GM12891 (cell line): Measurements from ENCODE around the gene NEDD4.

ENCODE experiments used
- DNase-seq: peaks from one replicate; pipeline ENCODE4 v3.0.0; 2011; ENCODE audit warnings: low spot score; ENCODE audit not compliant: insufficient read length
- FAIRE-seq: peaks from 2 replicates; lab custom pipeline; 2011; peaks lifted over from hg19 to GRCh38; lab: Jason Lieb, UNC
- PAX5 ChIP-seq: IDR thresholded peaks from 2 replicates; pipeline ENCODE4 v1.6.1; 2011; ENCODE audit warnings: low read length, moderate library complexity, mild to moderate bottlenecking; ENCODE audit not compliant: insufficient read depth, severe bottlenecking
- POLR2A ChIP-seq: IDR thresholded peaks from 2 replicates; pipeline ENCODE4 v1.6.1; 2011; ENCODE audit warnings: low read depth, low read length, control low read depth
- POLR2AphosphoS5 ChIP-seq: IDR thresholded peaks from 2 replicates; pipeline ENCODE4 v1.6.1; 2011; ENCODE audit warnings: low read depth, low read length, control low read depth
- POU2F2 ChIP-seq: IDR thresholded peaks from 2 replicates; pipeline ENCODE4 v1.6.1; 2011; ENCODE audit warnings: low read depth, mild to moderate bottlenecking, control low read depth, low read length, moderate library complexity
- SPI1 ChIP-seq: IDR thresholded peaks from 2 replicates; pipeline ENCODE4 v1.6.1; 2011; ENCODE audit warnings: low read depth, low read length, control low read depth
- TAF1 ChIP-seq: IDR thresholded peaks from 2 replicates; pipeline ENCODE4 v1.6.1; 2011; ENCODE audit warnings: low read depth, low read length, control low read depth

The NEDD4 gene

GRCh38 chr15:55921744-55922143 is 71.7 kb downstream of the NEDD4 start:
- FAIRE-seq = no peak
- TF ChIP-seq PAX5 (no peak), SPI1 (no peak), TAF1 (no peak), POU2F2 (no peak), POLR2AphosphoS5 (no peak), POLR2A (no peak)

GRCh38 chr15:55917881-55918296 is 75.5 kb downstream of the NEDD4 start:
- DNase-seq (no peak), FAIRE-seq (no peak)
- TF ChIP-seq POLR2A (no peak), PAX5 (no peak), POLR2AphosphoS5 (no peak), POU2F2 (no peak), SPI1 (no peak), TAF1 (no peak)

More at GRCh38 chr15:55921744-55922143, 71.7 kb downstream of the NEDD4 start:
- DNase-seq = no peak

- FAIRE-seq (no peak), DNase-seq (no peak)
- no peak for TF ChIP-seq PAX5
- no peak for TF ChIP-seq TAF1
- no peak for TF ChIP-seq POLR2AphosphoS5
- no peak for TF ChIP-seq SPI1
- TF ChIP-seq POLR2A = no peak
- TF ChIP-seq POU2F2 = no peak
Measured at GRCh38 chr15:55916666-55917409, 76.6 kb downstream of the NEDD4 start.

- no peak for FAIRE-seq
- no peak for DNase-seq
- no peak for TF ChIP-seq POLR2A
- TF ChIP-seq PAX5 = no peak
- TF ChIP-seq SPI1 = no peak
- TF ChIP-seq POU2F2 = no peak
- no peak for TF ChIP-seq POLR2AphosphoS5
- TF ChIP-seq TAF1 = no peak
Measured at GRCh38 chr15:55915876-55916567, 77.4 kb downstream of the NEDD4 start.

GRCh38 chr15:55915221-55915620 is 78.2 kb downstream of the NEDD4 start:
- DNase-seq (no peak), FAIRE-seq (no peak)
- TF ChIP-seq SPI1 (no peak), POLR2A (no peak)

GRCh38 chr15:55914446-55914845 is 79.0 kb downstream of the NEDD4 start:
- DNase-seq = no peak
- TF ChIP-seq PAX5 (no peak), POLR2AphosphoS5 (no peak), TAF1 (no peak), SPI1 (no peak), POU2F2 (no peak), POLR2A (no peak)
- no peak for FAIRE-seq

GRCh38 chr15:55912982-55913381 is 80.4 kb downstream of the NEDD4 start:
- FAIRE-seq (no peak), DNase-seq (no peak)
- TF ChIP-seq PAX5 (no peak), POLR2A (no peak), POU2F2 (no peak), SPI1 (no peak), POLR2AphosphoS5 (no peak), TAF1 (no peak)

GRCh38 chr15:55909036-55909811 is 84.2 kb downstream of the NEDD4 start:
- FAIRE-seq (no peak), DNase-seq (no peak)
- no peak for TF ChIP-seq TAF1
- TF ChIP-seq POU2F2 = no peak
- no peak for TF ChIP-seq POLR2AphosphoS5
- no peak for TF ChIP-seq SPI1
- no peak for TF ChIP-seq PAX5
- no peak for TF ChIP-seq POLR2A

- no peak for TF ChIP-seq TAF1
- TF ChIP-seq PAX5 = no peak
- TF ChIP-seq SPI1 = no peak
- TF ChIP-seq POLR2A = no peak
- no peak for TF ChIP-seq POLR2AphosphoS5
- TF ChIP-seq POU2F2 = no peak
- DNase-seq (no peak), FAIRE-seq (no peak)
Measured at GRCh38 chr15:55907797-55908196, 85.6 kb downstream of the NEDD4 start.
